GM12875 (cell line): Measurements from ENCODE around the gene ATP13A1.

Source experiments
- H3K4me3 ChIP-seq: one replicate; pipeline ENCODE4 v1.5.1; 2011; ENCODE audit warnings: low read depth, low read length, control low read depth
- CTCF ChIP-seq: IDR thresholded peaks from 2 replicates; pipeline ENCODE4 v1.5.1; 2011; ENCODE audit warnings: low read depth, mild to moderate bottlenecking, control low read depth, inconsistent platforms, low read length, moderate library complexity, borderline replicate concordance; ENCODE audit not compliant: insufficient read depth

Gene ATP13A1

GRCh38 chr19:19655051-19655594 lies 8.4 kb downstream of the ATP13A1 start:
- no peak for TF ChIP-seq CTCF
- H3K4me3 ChIP-seq = no peak overlapping the region

GRCh38 chr19:19654441-19654840 lies 9.0 kb downstream of the ATP13A1 start:
- TF ChIP-seq CTCF = no peak
- no peak overlapping the region for H3K4me3 ChIP-seq

GRCh38 chr19:19653597-19654147 lies 9.8 kb downstream of the ATP13A1 start:
- H3K4me3 ChIP-seq = no peak overlapping the region
- no peak for TF ChIP-seq CTCF

GRCh38 chr19:19652482-19653295 lies 10.8 kb downstream of the ATP13A1 start:
- no peak overlapping the region for H3K4me3 ChIP-seq
- TF ChIP-seq CTCF = no peak

GRCh38 chr19:19651076-19651475 lies 12.4 kb downstream of the ATP13A1 start:
- no peak overlapping the region for H3K4me3 ChIP-seq

GRCh38 chr19:19650331-19650730 lies 13.1 kb downstream of the ATP13A1 start:
- no peak overlapping the region for H3K4me3 ChIP-seq
- no peak for TF ChIP-seq CTCF

More at GRCh38 chr19:19651076-19651475, 12.4 kb downstream of the ATP13A1 start:
- no peak for TF ChIP-seq CTCF
